GM23338 (cell line): ENCODE measurements around the gene GNMT. TPM values are rescaled to one million over a fixed set of nuclear protein-coding genes. Genes with fewer than 3 reads are reported as not detected.

Experiments
- ATAC-seq: fragments of 200-7000 bp; cut with Tn5 transposase; 3 replicates; pipeline ENCODE4 v1.9.1; 2020
- DNase-seq: peaks from one replicate; pipeline ENCODE4 v3.0.0-alpha.2; 2015; ENCODE audit warnings: low spot score
- H2AFZ ChIP-seq: fragments of 200-600 bp; sonication (generic); 2 replicates; pipeline ENCODE4 v1.8.0; 2016; ENCODE audit warnings: antibody characterized with exemption, mild to moderate bottlenecking, moderate library complexity
- H3F3A ChIP-seq: fragments of 200-600 bp; sonication (generic); replicated peaks from 2 replicates; pipeline ENCODE4 v1.8.0; 2017; ENCODE audit warnings: antibody characterized with exemption, mixed run types, low read depth
- H3K27ac ChIP-seq: fragments of 200-600 bp; sonication (generic); 2 replicates; pipeline ENCODE4 v1.6.1; 2016; ENCODE audit warnings: low read depth
- H3K27me3 ChIP-seq: fragments of 200-600 bp; sonication (generic); 2 replicates; pipeline ENCODE4 v1.8.0; 2016; ENCODE audit warnings: mild to moderate bottlenecking, mixed run types, moderate library complexity; ENCODE audit not compliant: insufficient read depth
- H3K36me3 ChIP-seq: fragments of 200-600 bp; sonication (generic); 2 replicates; pipeline ENCODE4 v1.8.0; 2016; ENCODE audit warnings: mild to moderate bottlenecking; ENCODE audit not compliant: insufficient read depth
- H3K4me1 ChIP-seq: fragments of 200-600 bp; sonication (generic); 2 replicates; pipeline ENCODE4 v1.8.0; 2016; ENCODE audit warnings: mild to moderate bottlenecking, moderate library complexity; ENCODE audit not compliant: insufficient read depth
- H3K4me2 ChIP-seq: fragments of 200-600 bp; sonication (generic); 2 replicates; pipeline ENCODE4 v1.7.1; 2017; ENCODE audit warnings: mixed run types
- H3K4me3 ChIP-seq: fragments of 200-600 bp; sonication (generic); 2 replicates; pipeline ENCODE4 v1.6.1; 2016; ENCODE audit warnings: mixed run types
- H3K79me2 ChIP-seq: fragments of 200-600 bp; sonication (generic); replicated peaks from 2 replicates; pipeline ENCODE4 v1.8.0; 2017; ENCODE audit warnings: mild to moderate bottlenecking; ENCODE audit not compliant: insufficient read depth
- H3K9me2 ChIP-seq: fragments of 200-600 bp; sonication (generic); 2 replicates; pipeline ENCODE4 v1.8.0; 2017; ENCODE audit not compliant: insufficient read depth
- H4K20me1 ChIP-seq: fragments of 200-600 bp; sonication (generic); replicated peaks from 2 replicates; pipeline ENCODE4 v1.8.0; 2017; ENCODE audit warnings: mild to moderate bottlenecking; ENCODE audit not compliant: insufficient read depth
- H3K27ac Mint-ChIP-seq: 2 replicates; pipeline ENCODE4 v1.8.0; 2020; ENCODE audit warnings: inconsistent platforms, mild to moderate bottlenecking, moderate library complexity, mixed read lengths
- H3K27me3 Mint-ChIP-seq: 3 replicates; pipeline ENCODE4 v1.8.0; 2022; ENCODE audit warnings: low read depth, mild to moderate bottlenecking, moderate library complexity, mixed read lengths, inconsistent platforms; ENCODE audit not compliant: insufficient read depth, poor library complexity
- H3K36me3 Mint-ChIP-seq: 3 replicates; pipeline ENCODE4 v1.8.0; 2021; ENCODE audit warnings: low read depth, mild to moderate bottlenecking, inconsistent platforms, moderate library complexity, mixed read lengths
- H3K4me1 Mint-ChIP-seq: 3 replicates; pipeline ENCODE4 v1.8.0; 2020; ENCODE audit warnings: mild to moderate bottlenecking, inconsistent platforms, mixed read lengths
- H3K4me3 Mint-ChIP-seq: 3 replicates; pipeline ENCODE4 v1.8.0; 2021; ENCODE audit warnings: moderate library complexity, mild to moderate bottlenecking, inconsistent platforms, mixed read lengths
- H3K9me3 Mint-ChIP-seq: 3 replicates; pipeline ENCODE4 v1.8.0; 2020; ENCODE audit warnings: moderate library complexity, mild to moderate bottlenecking, inconsistent platforms, mixed read lengths
- CREB1 ChIP-seq: fragments of 250-450 bp; sonication (Bioruptor Pico); IDR thresholded peaks from 2 replicates; pipeline ENCODE4 v1.5.0; 2020; ENCODE audit warnings: low read depth, mild to moderate bottlenecking, moderate library complexity
- CTCF ChIP-seq, 2 experiments: fragments of 200-600 bp in 1 of 2; sonication (generic) in 1 of 2; conservative IDR thresholded peaks; 2 replicates each; pipeline versions ENCODE4 v1.5.1 to v1.6.1; 2016 to 2017; ENCODE audit warnings: antibody characterized with exemption in 2 of 2, low read depth in 2 of 2, mild to moderate bottlenecking in 2 of 2, moderate library complexity in 1 of 2
- JUNB ChIP-seq: IDR thresholded peaks from one replicate; pipeline ENCODE4 v1.6.1; 2016; ENCODE audit warnings: antibody characterized with exemption; ENCODE audit not compliant: unreplicated experiment
- NANOG ChIP-seq: IDR thresholded peaks from 2 replicates; pipeline ENCODE4 v1.6.1; 2016; ENCODE audit warnings: antibody characterized with exemption, borderline replicate concordance
- REST ChIP-seq: IDR thresholded peaks from one replicate; pipeline ENCODE4 v1.6.1; 2018; ENCODE audit warnings: antibody characterized with exemption; ENCODE audit not compliant: unreplicated experiment
- polyA plus RNA-seq: library from polyadenylated mRNA; unstranded; fragments of >200 nt; fragmentation: Nextera tagmentation; extraction: Ambion mirVana; gene quantifications from 2 replicates; pipeline ENCODE4 v1.2.1, GENCODE V29; 2016
- total RNA-seq: library from RNA; depleted of rRNA; stranded (reverse); fragments of >200 nt; shearing (Covaris generic); gene quantifications from 2 replicates; pipeline ENCODE4 v1.2.3, GENCODE V29; 2014
- TF ChIP-seq, protein P1 (sequence below): IDR thresholded peaks from 2 replicates; pipeline ENCODE4 v1.6.1; 2016; ENCODE audit warnings: antibody characterized with exemption

GNMT gene
- total and polyA plus RNA-seq, 2 experiments from 2014 or later = 0.52 TPM; not detected in 1

GRCh38 chr6:42989923-42990322, 29.4 kb downstream of the GNMT start:
- Histone ChIP-seq H3K4me3 (no peak overlapping the region), H3K79me2 (peaks cover 17% of the 10 kb centered on the region), H3K27me3 (no peaks in the 10 kb centered on the region), H4K20me1 (peaks cover 20% of the 10 kb centered on the region), H2AFZ (no peak overlapping the region), H3K4me2 (no peak overlapping the region), H3K4me1 (peaks cover 9% of the 10 kb centered on the region; the same call in 1 of the 2 replicates), H3K9me2 (no peaks in the 10 kb centered on the region), H3K36me3 (0 out of 2 replicates have a peak, but pooled peaks cover 5% of the 10 kb centered on the region), H3F3A (0 out of 2 replicates have a peak, but pooled peaks cover 8% of the 10 kb centered on the region), H3K27ac (no peak overlapping the region)
- H3K27ac Mint-ChIP-seq = no peak overlapping the region
- peaks cover 14% of the 10 kb centered on the region for H3K4me1 Mint-ChIP-seq
- no peak overlapping the region for H3K4me3 Mint-ChIP-seq
- H3K9me3 Mint-ChIP-seq = no peaks in the 10 kb centered on the region
- peaks cover 9% of the 10 kb centered on the region for H3K27me3 Mint-ChIP-seq
- no peak for DNase-seq
- TF ChIP-seq REST (no peak), NANOG (no peak), CTCF (conservative IDR thresholded peaks at IDR 0.05; ENCODE audit: low read depth in 2 of 2) (no peak)
- peaks cover 20% of the 10 kb centered on the region; the same call in 2 of the 3 replicates for H3K36me3 Mint-ChIP-seq
- no peak for ATAC-seq

DNA sequence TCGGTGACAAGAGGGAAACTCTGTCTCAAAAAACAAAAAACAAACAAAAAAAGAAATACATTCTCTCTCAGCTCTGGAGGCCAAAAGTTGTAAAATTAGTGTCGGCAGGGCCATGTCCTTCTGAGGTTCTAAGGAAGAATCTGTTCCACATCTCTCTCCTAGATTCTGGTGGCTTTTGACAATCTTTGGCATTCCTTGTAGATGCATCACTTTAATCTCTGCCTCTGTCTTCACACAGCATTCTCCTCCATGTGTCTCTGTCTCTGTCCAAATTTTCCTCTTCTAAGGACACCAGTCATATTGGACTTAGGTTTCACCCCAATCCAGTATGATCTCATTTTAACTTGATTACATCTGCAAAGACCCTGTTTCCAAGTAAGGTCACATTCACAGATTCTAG, 32.9 kb downstream of the GNMT start:
- Histone ChIP-seq H3K4me2 (no peak overlapping the region), H4K20me1 (peaks cover 15% of the 10 kb centered on the region), H3F3A (0 out of 2 replicates have a peak, but pooled peaks cover 4% of the 10 kb centered on the region), H3K79me2 (no peaks in the 10 kb centered on the region), H3K9me2 (no peaks in the 10 kb centered on the region), H3K4me1 (no peaks in the 10 kb centered on the region), H3K27ac (no peak overlapping the region), H2AFZ (no peak overlapping the region), H3K36me3 (0 out of 2 replicates have a peak, but pooled peaks cover 5% of the 10 kb centered on the region), H3K4me3 (no peak overlapping the region), H3K27me3 (no peaks in the 10 kb centered on the region)
- no peak for ATAC-seq
- DNase-seq = no peak
- peaks cover 16% of the 10 kb centered on the region; the same call in 1 of the 3 replicates for H3K36me3 Mint-ChIP-seq
- peaks cover 6% of the 10 kb centered on the region for H3K27me3 Mint-ChIP-seq
- H3K4me3 Mint-ChIP-seq = no peak overlapping the region
- no peaks in the 10 kb centered on the region for H3K9me3 Mint-ChIP-seq
- TF ChIP-seq CTCF (conservative IDR thresholded peaks at IDR 0.05; ENCODE audit: low read depth in 2 of 2) (no peak), JUNB (no peak), REST (no peak), CREB1 (no peak)
- TF ChIP-seq, protein P1, sequence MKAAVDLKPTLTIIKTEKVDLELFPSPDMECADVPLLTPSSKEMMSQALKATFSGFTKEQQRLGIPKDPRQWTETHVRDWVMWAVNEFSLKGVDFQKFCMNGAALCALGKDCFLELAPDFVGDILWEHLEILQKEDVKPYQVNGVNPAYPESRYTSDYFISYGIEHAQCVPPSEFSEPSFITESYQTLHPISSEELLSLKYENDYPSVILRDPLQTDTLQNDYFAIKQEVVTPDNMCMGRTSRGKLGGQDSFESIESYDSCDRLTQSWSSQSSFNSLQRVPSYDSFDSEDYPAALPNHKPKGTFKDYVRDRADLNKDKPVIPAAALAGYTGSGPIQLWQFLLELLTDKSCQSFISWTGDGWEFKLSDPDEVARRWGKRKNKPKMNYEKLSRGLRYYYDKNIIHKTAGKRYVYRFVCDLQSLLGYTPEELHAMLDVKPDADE = no peak
- H3K27ac Mint-ChIP-seq = no peak overlapping the region
- 0 out of 3 replicates have a peak, but pooled peaks cover under 1% of the 10 kb centered on the region for H3K4me1 Mint-ChIP-seq
